MM.1S (cell line): ENCODE results near the gene JSRP1.

Source experiments
- DNase-seq: peaks from one replicate; pipeline ENCODE4 v3.0.0-alpha.2; 2015
- H2AFZ ChIP-seq: fragments of 300-600 bp; sonication (generic); 2 replicates; pipeline ENCODE4 v1.6.0; 2016; ENCODE audit warnings: antibody characterized with exemption, low read length
- H3F3A ChIP-seq: fragments of 300-600 bp; sonication (generic); 2 replicates; pipeline ENCODE4 v1.6.1; 2016; ENCODE audit warnings: mild to moderate bottlenecking, antibody characterized with exemption, low read length, moderate library complexity, mixed read lengths; ENCODE audit not compliant: insufficient read depth
- H3K27ac ChIP-seq: fragments of 300-600 bp; sonication (generic); 2 replicates; pipeline ENCODE4 v1.5.1; 2016; ENCODE audit warnings: mild to moderate bottlenecking, low read length
- H3K27me3 ChIP-seq: fragments of 300-600 bp; sonication (generic); replicated peaks from 2 replicates; pipeline ENCODE4 v1.6.0; 2016; ENCODE audit warnings: low read length; ENCODE audit not compliant: insufficient read depth
- H3K36me3 ChIP-seq: fragments of 300-600 bp; sonication (generic); replicated peaks from 2 replicates; pipeline ENCODE4 v1.6.1; 2016; ENCODE audit warnings: mild to moderate bottlenecking, low read length, mixed read lengths; ENCODE audit not compliant: insufficient read depth
- H3K4me1 ChIP-seq: fragments of 300-600 bp; sonication (generic); 2 replicates; pipeline ENCODE4 v1.6.1; 2016; ENCODE audit warnings: low read length, mixed read lengths
- H3K4me2 ChIP-seq: fragments of 300-600 bp; sonication (generic); 2 replicates; pipeline ENCODE4 v1.6.0; 2016; ENCODE audit warnings: low read depth, low read length
- H3K4me3 ChIP-seq: fragments of 300-600 bp; sonication (generic); 2 replicates; pipeline ENCODE4 v1.5.1; 2016; ENCODE audit warnings: low read length, mixed read lengths
- H3K79me2 ChIP-seq: fragments of 300-600 bp; sonication (generic); 2 replicates; pipeline ENCODE4 v1.6.1; 2016; ENCODE audit warnings: mixed run types, low read length, mixed read lengths
- H3K9ac ChIP-seq: fragments of 300-600 bp; sonication (generic); 2 replicates; pipeline ENCODE4 v1.6.1; 2016; ENCODE audit warnings: low read length, mixed read lengths
- H3K9me2 ChIP-seq: fragments of 300-600 bp; sonication (generic); replicated peaks from 2 replicates; pipeline ENCODE4 v1.6.1; 2016; ENCODE audit warnings: mild to moderate bottlenecking, low read length, mixed read lengths; ENCODE audit not compliant: insufficient read depth
- H3K9me3 ChIP-seq: fragments of 300-600 bp; sonication (generic); replicated peaks from 2 replicates; pipeline ENCODE4 v1.6.1; 2016; ENCODE audit warnings: mild to moderate bottlenecking, low read length, mixed read lengths; ENCODE audit not compliant: insufficient read depth
- H4K20me1 ChIP-seq: fragments of 300-600 bp; sonication (generic); 2 replicates; pipeline ENCODE4 v1.6.1; 2016; ENCODE audit warnings: mild to moderate bottlenecking, low read length, moderate library complexity, mixed read lengths; ENCODE audit not compliant: insufficient read depth
- EZH2 ChIP-seq: fragments of 300-600 bp; sonication (generic); optimal IDR thresholded peaks from 2 replicates; pipeline ENCODE3; 2017; ENCODE audit warnings: low read depth, mild to moderate bottlenecking, antibody characterized with exemption, low read length, mixed read lengths
- EZH2phosphoT487 ChIP-seq: fragments of 300-600 bp; sonication (generic); IDR thresholded peaks from 2 replicates; pipeline ENCODE4 v1.6.1; 2018; ENCODE audit warnings: antibody characterized with exemption, low read length
- TF ChIP-seq, protein P1 (sequence below): fragments of 300-600 bp; sonication (generic); IDR thresholded peaks from 2 replicates; pipeline ENCODE4 v1.5.1; 2016; ENCODE audit warnings: antibody characterized with exemption, low read length, mixed read lengths

JSRP1 gene

DNA sequence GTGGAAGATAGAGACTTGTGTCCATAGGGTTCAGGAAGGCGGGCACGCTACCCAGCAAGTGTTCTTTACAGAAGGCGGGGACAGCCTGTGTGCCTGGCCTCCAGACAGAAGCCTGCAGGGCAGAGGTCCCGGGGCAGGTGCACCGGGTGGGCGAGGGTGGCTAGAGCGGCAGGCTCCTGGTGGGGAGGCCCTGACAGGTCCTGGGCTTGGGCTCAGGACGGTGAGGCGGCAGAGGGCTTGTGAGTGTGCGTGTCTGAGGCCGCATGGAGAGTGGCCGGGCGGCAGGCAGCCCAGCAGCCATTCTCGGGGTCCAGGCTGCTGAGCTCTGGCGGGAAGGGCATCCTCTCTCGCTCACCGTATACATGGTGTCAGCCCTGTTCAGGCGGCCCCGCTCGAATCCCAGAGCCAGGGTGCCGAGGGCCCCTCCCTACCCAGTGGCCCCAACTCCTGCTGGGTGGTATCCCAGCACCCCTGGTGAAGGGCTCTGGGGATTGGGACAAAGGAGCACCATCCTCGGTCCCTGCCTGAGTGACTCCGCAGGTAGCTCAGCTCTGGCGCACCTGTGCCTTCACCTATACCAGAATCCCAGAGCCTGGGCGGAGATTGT is 10.1 kb downstream of the JSRP1 start:
- H3K4me1 ChIP-seq, result no peaks in the 10 kb centered on the region
- no peaks in the 10 kb centered on the region for H3K9me2 ChIP-seq
- TF ChIP-seq EZH2phosphoT487, result no peak
- TF ChIP-seq, protein P1, sequence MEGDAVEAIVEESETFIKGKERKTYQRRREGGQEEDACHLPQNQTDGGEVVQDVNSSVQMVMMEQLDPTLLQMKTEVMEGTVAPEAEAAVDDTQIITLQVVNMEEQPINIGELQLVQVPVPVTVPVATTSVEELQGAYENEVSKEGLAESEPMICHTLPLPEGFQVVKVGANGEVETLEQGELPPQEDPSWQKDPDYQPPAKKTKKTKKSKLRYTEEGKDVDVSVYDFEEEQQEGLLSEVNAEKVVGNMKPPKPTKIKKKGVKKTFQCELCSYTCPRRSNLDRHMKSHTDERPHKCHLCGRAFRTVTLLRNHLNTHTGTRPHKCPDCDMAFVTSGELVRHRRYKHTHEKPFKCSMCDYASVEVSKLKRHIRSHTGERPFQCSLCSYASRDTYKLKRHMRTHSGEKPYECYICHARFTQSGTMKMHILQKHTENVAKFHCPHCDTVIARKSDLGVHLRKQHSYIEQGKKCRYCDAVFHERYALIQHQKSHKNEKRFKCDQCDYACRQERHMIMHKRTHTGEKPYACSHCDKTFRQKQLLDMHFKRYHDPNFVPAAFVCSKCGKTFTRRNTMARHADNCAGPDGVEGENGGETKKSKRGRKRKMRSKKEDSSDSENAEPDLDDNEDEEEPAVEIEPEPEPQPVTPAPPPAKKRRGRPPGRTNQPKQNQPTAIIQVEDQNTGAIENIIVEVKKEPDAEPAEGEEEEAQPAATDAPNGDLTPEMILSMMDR, result no peak
- TF ChIP-seq EZH2, result no peak
- H3F3A ChIP-seq, result peaks cover 24% of the 10 kb centered on the region
- H3K9me3 ChIP-seq, result no peaks in the 10 kb centered on the region
- no peak overlapping the region for H3K4me2 ChIP-seq
- no peak overlapping the region for H2AFZ ChIP-seq
- H3K27me3 ChIP-seq, result no peaks in the 10 kb centered on the region
- peaks cover 32% of the 10 kb centered on the region for H3K36me3 ChIP-seq
- H3K4me3 ChIP-seq, result no peak overlapping the region
- no peak overlapping the region for H3K27ac ChIP-seq
- no peak for DNase-seq
- peaks cover 67% of the 10 kb centered on the region for H3K79me2 ChIP-seq
- no peak overlapping the region for H3K9ac ChIP-seq
- peaks cover 28% of the 10 kb centered on the region for H4K20me1 ChIP-seq

DNA sequence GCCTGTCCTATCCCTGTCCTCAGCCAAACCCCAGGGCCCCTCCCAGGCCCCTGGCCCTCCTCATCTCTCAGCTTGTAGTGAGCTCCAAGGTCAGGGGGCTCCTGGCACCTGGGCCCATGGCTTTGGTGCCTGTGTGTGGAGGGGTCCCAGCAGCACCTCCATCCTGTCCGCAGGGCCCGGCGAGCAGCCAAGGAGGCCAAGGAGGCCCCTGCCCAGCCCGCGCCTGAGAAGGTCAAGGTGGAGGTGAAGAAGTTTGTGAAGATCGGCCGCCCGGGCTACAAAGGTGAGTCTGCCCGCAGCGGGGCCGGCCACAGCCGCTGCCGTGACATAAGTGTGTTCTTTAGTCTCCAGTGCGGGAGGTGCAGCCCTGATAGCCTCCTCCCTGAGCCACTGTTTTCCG is 10.9 kb downstream of the JSRP1 start:
- Histone ChIP-seq H2AFZ (no peak overlapping the region), H3K27ac (no peak overlapping the region), H3F3A (peaks cover 23% of the 10 kb centered on the region), H3K36me3 (peaks cover 32% of the 10 kb centered on the region), H3K27me3 (no peaks in the 10 kb centered on the region), H3K9ac (no peak overlapping the region), H3K4me2 (no peak overlapping the region), H4K20me1 (peaks cover 37% of the 10 kb centered on the region), H3K9me2 (no peaks in the 10 kb centered on the region), H3K4me3 (no peak overlapping the region), H3K4me1 (peaks cover 6% of the 10 kb centered on the region; the same call in 1 of the 2 replicates), H3K79me2 (peaks cover 76% of the 10 kb centered on the region), H3K9me3 (no peaks in the 10 kb centered on the region)
- DNase-seq, result no peak
- TF ChIP-seq EZH2 (no peak), EZH2phosphoT487 (no peak)
- TF ChIP-seq, protein P1, result no peak

DNA sequence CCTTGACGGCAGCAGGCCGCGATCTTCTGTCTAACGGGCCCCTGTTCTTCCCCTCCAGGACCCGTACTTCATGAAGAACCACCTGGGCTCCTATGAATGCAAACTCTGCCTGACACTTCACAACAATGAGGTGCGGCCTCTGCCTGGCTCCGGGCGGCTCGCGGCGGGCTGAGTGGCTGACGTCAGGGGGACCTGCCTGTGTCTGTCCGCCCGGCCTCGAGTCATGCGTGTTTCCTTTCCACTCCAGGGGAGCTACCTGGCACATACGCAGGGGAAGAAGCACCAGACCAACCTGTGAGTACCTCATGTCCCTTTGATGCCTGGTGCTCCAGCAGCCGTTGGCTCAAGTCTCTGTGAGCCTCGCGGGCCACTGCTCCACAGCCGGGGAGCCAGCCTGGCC is 11.7 kb downstream of the JSRP1 start:
- H2AFZ ChIP-seq, result no peak overlapping the region
- no peaks in the 10 kb centered on the region for H3K27me3 ChIP-seq
- H3K9ac ChIP-seq, result no peak overlapping the region
- H3K9me3 ChIP-seq, result no peaks in the 10 kb centered on the region
- no peaks in the 10 kb centered on the region for H3K9me2 ChIP-seq
- H3K4me1 ChIP-seq, result peaks cover 6% of the 10 kb centered on the region; the same call in 1 of the 2 replicates
- peaks cover 32% of the 10 kb centered on the region for H3K36me3 ChIP-seq
- no peak for TF ChIP-seq EZH2
- no peak for TF ChIP-seq EZH2phosphoT487
- TF ChIP-seq, protein P1, result no peak
- peaks cover 45% of the 10 kb centered on the region for H4K20me1 ChIP-seq
- no peak overlapping the region for H3K27ac ChIP-seq
- peaks cover 21% of the 10 kb centered on the region for H3F3A ChIP-seq
- DNase-seq, result no peak
- peaks cover 84% of the 10 kb centered on the region for H3K79me2 ChIP-seq
- no peak overlapping the region for H3K4me3 ChIP-seq
- no peak overlapping the region for H3K4me2 ChIP-seq
